CD4-positive, alpha-beta memory T cell (primary cell): Measurements from ENCODE around the gene NSMF. TPM values are rescaled to one million over a fixed set of nuclear protein-coding genes. Genes with fewer than 3 reads are reported as not detected.
"Not testable (repeated sequence)": the region's sequence is repeated elsewhere in the genome, so short reads cannot be mapped to it uniquely, and the experiment has no call there.

Experiments used
- CTCF ChIA-PET: fragments of 350-600 bp; sonication (Branson Sonifier 250); formaldehyde crosslinking; loops from one replicate; lab custom pipeline; 2021; ENCODE audit warnings: inconsistent platforms; ENCODE audit not compliant: partially characterized antibody; lab: Charles Lee
- POLR2A ChIA-PET: fragments of 350-600 bp; sonication (Branson Sonifier 250); formaldehyde crosslinking; loops from one replicate; lab custom pipeline; 2021; ENCODE audit not compliant: partially characterized antibody; lab: Charles Lee
- DNase-seq, 5 donors: peaks; one replicate each; pipeline versions ENCODE4 v3.0.0 to v3.0.0-alpha.2; 2020 to 2022; ENCODE audit warnings: mixed read lengths in 1 of 5
- H3K27ac ChIP-seq: one replicate; pipeline ENCODE4 v1.7.0; 2013; ENCODE audit warnings: low read depth, low read length
- H3K27me3 ChIP-seq: 2 replicates; pipeline ENCODE4 v1.7.0; 2013; ENCODE audit warnings: mild to moderate bottlenecking, low read length, moderate library complexity; ENCODE audit not compliant: insufficient read depth
- H3K36me3 ChIP-seq: 2 replicates; pipeline ENCODE4 v1.7.0; 2013; ENCODE audit warnings: mild to moderate bottlenecking, low read length, moderate library complexity; ENCODE audit not compliant: insufficient read depth
- H3K4me1 ChIP-seq: 2 replicates; pipeline ENCODE4 v1.7.0; 2013; ENCODE audit warnings: mild to moderate bottlenecking, low read length, moderate library complexity; ENCODE audit not compliant: insufficient read depth
- H3K4me3 ChIP-seq, 2 donors: one replicate each; pipeline ENCODE4 v1.7.0; 2013; ENCODE audit warnings: low read length in 2 of 2, mild to moderate bottlenecking in 1 of 2
- H3K9me3 ChIP-seq, 2 donors: one replicate each; pipeline ENCODE4 v1.7.0; 2013; ENCODE audit warnings: low read length in 2 of 2, control low read depth in 1 of 2; ENCODE audit not compliant: control insufficient read depth in 1 of 2
- H3K27ac Mint-ChIP-seq, 7 donors: one replicate each; pipeline ENCODE4 v1.8.0; 2020 to 2021; ENCODE audit warnings: mixed read lengths in 7 of 7, mild to moderate bottlenecking in 6 of 7, inconsistent platforms in 3 of 7, moderate library complexity in 3 of 7
- H3K27me3 Mint-ChIP-seq, 2 donors: one replicate each; pipeline ENCODE4 v1.8.0; 2020 to 2021; ENCODE audit warnings: mixed read lengths in 2 of 2
- H3K36me3 Mint-ChIP-seq, 2 donors: one replicate each; pipeline ENCODE4 v1.8.0; 2020 to 2021; ENCODE audit warnings: mixed read lengths in 2 of 2, inconsistent platforms in 1 of 2, mild to moderate bottlenecking in 1 of 2
- H3K4me1 Mint-ChIP-seq, 4 donors: one replicate each; pipeline ENCODE4 v1.8.0; 2020 to 2021; ENCODE audit warnings: mixed read lengths in 4 of 4, mild to moderate bottlenecking in 1 of 4
- H3K4me3 Mint-ChIP-seq, 8 donors: one replicate each; pipeline ENCODE4 v1.8.0; 2020 to 2021; ENCODE audit warnings: mixed read lengths in 8 of 8, mild to moderate bottlenecking in 7 of 8, moderate library complexity in 6 of 8, inconsistent platforms in 3 of 8
- H3K9me3 Mint-ChIP-seq, 8 donors: one replicate each; pipeline ENCODE4 v1.8.0; 2020 to 2021; ENCODE audit warnings: mixed read lengths in 8 of 8, mild to moderate bottlenecking in 5 of 8, inconsistent platforms in 3 of 8, moderate library complexity in 1 of 8
- intact Hi-C: fragments of 100-400 bp; cut with micrococcal nuclease; formaldehyde crosslinking; loops from one replicate; pipeline ENCODE4 v1.15.1; 2023
- polyA plus RNA-seq, 2 donors: library from polyadenylated mRNA; unstranded; fragments of 300-500 nt; fragmentation: Illumina TruSeq; gene quantifications; one replicate each; pipeline ENCODE4 v1.2.3, GENCODE V29; 2021
- total RNA-seq, 2 experiments: library from RNA; stranded (reverse); gene quantifications; one replicate each; pipeline ENCODE4 v1.2.3, GENCODE V29; 2021

Gene NSMF
- total and polyA plus RNA-seq, 4 experiments from 2014 or later: 3.8 to 20.9 (median 14.4) TPM

DNA sequence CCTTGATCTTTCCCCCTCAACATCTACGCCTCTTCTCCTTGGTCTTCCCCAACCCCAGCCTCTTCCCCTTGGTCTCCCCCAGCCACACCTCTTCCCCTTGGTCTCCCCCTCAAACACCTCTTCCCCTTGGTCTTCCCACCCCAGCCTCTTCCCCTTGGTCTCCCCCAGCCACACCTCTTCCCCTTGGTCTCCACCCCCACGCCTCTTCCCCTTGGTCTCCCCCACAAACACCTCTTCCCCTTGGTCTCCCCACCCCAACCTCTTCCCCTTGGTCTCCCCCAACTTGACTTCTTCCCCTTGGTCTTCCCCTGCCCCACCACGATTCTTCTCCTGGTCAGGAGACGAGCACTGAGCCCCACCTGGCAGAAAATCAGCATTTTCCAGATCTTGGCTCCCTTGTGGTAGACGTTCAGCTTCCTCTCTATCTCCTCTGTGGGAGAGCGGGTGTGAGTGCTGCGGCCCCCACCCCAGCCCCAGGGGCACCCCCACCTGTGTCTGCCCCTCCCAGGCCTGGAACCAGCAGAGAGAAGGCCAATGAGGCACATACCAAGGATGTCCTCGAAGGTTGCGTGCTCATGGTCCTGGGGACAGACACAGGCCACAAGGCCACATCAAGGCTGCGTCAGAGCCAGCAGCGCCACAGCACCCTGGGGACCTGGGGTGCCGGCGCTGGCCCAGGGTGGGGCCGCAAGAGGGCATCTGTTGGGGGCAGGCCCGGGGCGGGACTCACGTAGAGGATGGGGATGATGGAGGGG, 7.0 kb downstream of the NSMF start:
- H3K27ac Mint-ChIP-seq: peak overlapping the region in 5 of 7 donors; percentile 64 to 85 (median 68)
- ChIA-PET CTCF (no interaction called here), POLR2A (interaction anchor here (0.7 kb wide), 1 partner anchor 24 kb away, joined by 3 read pairs; no protein-coding TSS in a partner anchor)
- H3K9me3 Mint-ChIP-seq: peaks cover 0 to 4% (median 0%) of the 10 kb centered on the region in 8 donors
- Histone ChIP-seq H3K27me3 (no peaks in the 10 kb centered on the region), H3K27ac (no peak overlapping the region), H3K4me3 (no peak overlapping the region), H3K9me3 (no peaks in the 10 kb centered on the region), H3K36me3 (no peaks in the 10 kb centered on the region), H3K4me1 (peaks cover 50% of the 10 kb centered on the region)
- no peaks in the 10 kb centered on the region for H3K27me3 Mint-ChIP-seq
- intact Hi-C loops: no loop called here
- peaks cover 9 to 52% (median 25%) of the 10 kb centered on the region in 4 donors for H3K4me1 Mint-ChIP-seq
- peaks cover 0 to 4% of the 10 kb centered on the region in 2 donors for H3K36me3 Mint-ChIP-seq
- H3K4me3 Mint-ChIP-seq: peak overlapping the region in 7 of 8 donors; percentile 31 to 75 (median 64)
- DNase-seq: peak in 1 of 5 donors; percentile 25

DNA sequence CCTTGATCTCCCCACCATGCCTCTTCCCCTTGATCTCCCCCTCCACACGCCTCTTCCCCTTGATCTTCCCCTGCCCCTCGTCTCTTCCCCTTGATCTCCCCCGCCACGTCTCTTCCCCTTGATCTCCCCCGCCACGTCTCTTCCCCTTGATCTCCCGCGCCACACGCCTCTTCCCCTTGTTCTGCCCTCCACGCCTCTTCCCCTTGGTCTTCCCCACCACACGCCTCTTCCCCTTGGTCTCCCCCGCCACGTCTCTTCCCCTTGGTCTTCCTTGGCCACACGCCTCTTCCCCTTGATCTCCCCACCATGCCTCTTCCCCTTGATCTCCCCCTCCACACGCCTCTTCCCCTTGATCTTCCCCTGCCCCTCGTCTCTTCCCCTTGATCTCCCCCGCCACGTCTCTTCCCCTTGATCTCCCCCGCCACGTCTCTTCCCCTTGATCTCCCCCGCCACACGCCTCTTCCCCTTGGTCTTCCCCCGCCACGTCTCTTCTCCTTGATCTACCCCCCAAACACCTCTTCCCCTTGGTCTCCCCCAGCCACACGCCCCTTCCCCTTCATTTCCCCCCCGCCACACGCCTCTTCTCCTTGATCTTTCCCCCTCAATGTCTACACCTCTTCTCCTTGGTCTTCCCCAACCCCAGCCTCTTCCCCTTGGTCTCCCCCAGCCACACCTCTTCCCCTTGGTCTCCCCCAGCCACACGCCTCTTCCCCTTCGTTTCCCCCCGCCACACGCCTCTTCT, 7.7 kb downstream of the NSMF start:
- H3K27ac ChIP-seq, H3K36me3 ChIP-seq, H3K27me3 Mint-ChIP-seq, POLR2A ChIA-PET, intact Hi-C loops, H3K4me3 ChIP-seq, H3K36me3 Mint-ChIP-seq, H3K27me3 ChIP-seq, H3K9me3 ChIP-seq, DNase-seq, H3K9me3 Mint-ChIP-seq, CTCF ChIA-PET: not testable (repeated sequence)
- Mint-ChIP-seq H3K4me3 (peak overlapping the region in 6 of 8 donors; percentile 31 to 82 (median 70)), H3K27ac (peak overlapping the region in 4 of 7 donors; percentile 82 to 96 (median 87)), H3K4me1 (peaks cover 9 to 58% (median 27%) of the 10 kb centered on the region in 4 donors)
- H3K4me1 ChIP-seq: peaks cover 50% of the 10 kb centered on the region

DNA sequence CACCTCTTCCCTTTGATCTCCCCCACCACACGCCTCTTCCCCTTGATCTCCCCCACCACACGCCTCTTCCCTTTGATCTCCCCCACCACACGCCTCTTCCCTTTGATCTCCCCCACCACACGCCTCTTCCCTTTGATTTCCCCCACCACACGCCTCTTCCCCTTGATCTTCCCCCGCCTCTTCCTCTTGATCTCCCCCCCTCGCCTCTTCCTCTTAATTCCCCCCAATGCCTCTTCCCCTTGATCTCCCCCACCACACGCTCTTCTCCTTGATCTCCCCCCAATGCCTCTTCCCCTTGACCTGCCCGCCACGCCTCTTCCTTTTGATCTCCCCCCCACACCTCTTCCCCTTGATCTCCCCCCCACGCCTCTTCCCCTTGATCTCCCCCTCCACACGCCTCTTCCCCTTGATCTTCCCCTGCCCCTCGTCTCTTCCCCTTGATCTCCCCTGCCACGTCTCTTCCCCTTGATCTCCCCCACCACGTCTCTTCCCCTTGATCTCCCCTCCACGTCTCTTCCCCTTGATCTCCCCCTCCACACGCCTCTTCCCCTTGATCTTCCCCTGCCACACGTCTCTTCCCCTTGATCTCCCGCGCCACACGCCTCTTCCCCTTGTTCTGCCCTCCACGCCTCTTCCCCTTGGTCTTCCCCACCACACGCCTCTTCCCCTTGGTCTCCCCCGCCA, 8.5 kb downstream of the NSMF start:
- H3K27me3 ChIP-seq, intact Hi-C loops, H3K4me3 ChIP-seq, H3K27me3 Mint-ChIP-seq, H3K36me3 Mint-ChIP-seq, H3K9me3 ChIP-seq, H3K36me3 ChIP-seq, H3K9me3 Mint-ChIP-seq, H3K27ac ChIP-seq: not testable (repeated sequence)
- CTCF ChIA-PET: interaction anchor here (0.5 kb wide), 1 partner anchor 618 kb away, joined by 3 read pairs; no protein-coding TSS in a partner anchor
- POLR2A ChIA-PET: interaction anchor here (1.2 to 1.4 kb wide), 2 partner anchors 9 to 28 kb away, joined by 5 to 6 read pairs; partner anchors contain the start of genes EXD3, NOXA1 and NSMF
- peaks cover 9 to 57% (median 25%) of the 10 kb centered on the region in 4 donors for H3K4me1 Mint-ChIP-seq
- H3K4me3 Mint-ChIP-seq: peak overlapping the region in 6 of 8 donors; percentile 25 to 82 (median 74)
- DNase-seq: peak; percentile 46 to 64 (median 48)
- peak overlapping the region in 6 of 7 donors; percentile 82 to 96 (median 91) for H3K27ac Mint-ChIP-seq
- H3K4me1 ChIP-seq: peaks cover 55% of the 10 kb centered on the region

DNA sequence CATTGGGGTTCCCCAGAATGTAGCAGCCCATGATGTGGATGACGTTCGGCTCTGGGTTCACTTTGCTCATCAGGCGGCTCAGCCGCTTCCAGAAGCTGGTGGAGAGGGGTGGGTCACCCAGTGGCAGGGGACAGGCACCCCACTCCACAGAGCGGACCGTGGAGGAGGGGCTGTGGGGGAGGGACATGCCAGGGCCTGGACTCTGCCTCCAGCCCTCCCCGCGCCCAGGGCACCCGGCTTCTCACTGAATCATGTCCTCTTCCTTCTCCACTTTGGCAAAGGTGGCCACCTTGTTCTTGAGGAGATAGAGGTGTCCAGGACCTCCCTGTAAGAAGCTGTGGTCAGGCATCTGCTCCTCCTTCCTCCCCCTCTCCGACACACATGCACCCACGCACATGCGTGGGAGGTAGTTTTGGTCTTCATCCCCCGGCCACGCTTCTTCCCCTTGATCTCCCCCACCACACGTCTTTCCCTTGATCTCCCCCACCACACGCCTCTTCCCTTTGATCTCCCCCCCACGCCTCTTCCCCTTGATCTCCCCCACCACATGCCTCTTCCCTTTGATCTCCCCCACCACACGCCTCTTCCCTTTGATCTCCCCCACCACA, 9.1 kb downstream of the NSMF start:
- intact Hi-C loops: no loop called here
- H3K4me3 Mint-ChIP-seq: peak overlapping the region in 5 of 8 donors; percentile 25 to 61 (median 40)
- CTCF ChIA-PET: interaction anchor here (0.5 kb wide), 1 partner anchor 617 kb away, joined by 3 read pairs; no protein-coding TSS in a partner anchor

DNA sequence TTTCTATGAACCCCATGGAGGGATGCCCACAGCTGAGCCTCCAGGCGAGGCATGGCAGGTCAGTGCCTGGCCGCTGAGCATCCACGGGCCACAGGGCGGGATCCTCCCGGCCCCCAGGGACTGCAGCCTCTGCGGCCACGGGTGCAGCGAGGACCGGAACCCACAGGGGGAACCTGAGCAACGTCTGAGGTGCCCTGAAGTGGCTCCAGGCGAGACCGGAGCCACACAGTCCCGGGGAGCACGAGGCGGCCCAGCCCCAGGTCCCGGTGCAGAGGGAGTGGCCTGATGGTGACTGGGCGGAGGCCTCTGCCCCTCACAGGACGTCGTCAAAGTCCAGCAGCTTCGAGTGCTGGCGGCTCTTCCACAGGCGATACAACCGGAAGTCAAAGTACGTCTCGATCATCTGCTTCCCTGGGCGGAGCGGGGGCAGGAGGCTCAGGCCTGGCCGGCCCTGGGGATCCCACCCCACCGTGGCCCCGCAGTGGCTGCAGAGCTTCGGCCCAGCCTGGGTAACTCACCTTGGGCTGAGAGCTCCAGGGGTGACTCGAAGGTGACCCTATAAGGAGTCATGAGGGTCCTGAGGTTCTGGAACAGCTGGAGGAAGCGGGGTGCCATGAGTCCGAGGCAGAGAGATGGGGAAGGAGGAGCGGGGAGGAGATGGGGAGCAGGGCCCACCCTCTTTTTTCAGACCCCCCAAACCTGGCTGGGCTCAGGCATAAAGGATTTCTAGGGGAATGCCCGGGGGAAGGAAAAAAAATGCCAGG, 9.9 kb downstream of the NSMF start:
- peaks cover 0 to 6% (median 0%) of the 10 kb centered on the region in 8 donors for H3K9me3 Mint-ChIP-seq
- Histone ChIP-seq H3K27ac (no peak overlapping the region), H3K9me3 (no peaks in the 10 kb centered on the region), H3K36me3 (no peaks in the 10 kb centered on the region), H3K27me3 (no peaks in the 10 kb centered on the region), H3K4me3 (no peak overlapping the region), H3K4me1 (peaks cover 55% of the 10 kb centered on the region)
- DNase-seq: peak in 1 of 5 donors; percentile 32
- CTCF ChIA-PET: no interaction called here
- H3K36me3 Mint-ChIP-seq: no peaks in the 10 kb centered on the region
- H3K27ac Mint-ChIP-seq: peak overlapping the region in 3 of 7 donors; percentile 22 to 91 (median 70)
- H3K4me3 Mint-ChIP-seq: peak overlapping the region in 1 of 8 donors; percentile 61
- POLR2A ChIA-PET: interaction anchor here (1.2 to 1.4 kb wide), 2 partner anchors 10 to 26 kb away, joined by 5 to 6 read pairs; partner anchors contain the start of genes EXD3, NOXA1 and NSMF
- H3K27me3 Mint-ChIP-seq: no peaks in the 10 kb centered on the region
- intact Hi-C loops: no loop called here
- peaks cover 12 to 55% (median 28%) of the 10 kb centered on the region in 4 donors for H3K4me1 Mint-ChIP-seq

More for the DNA sequence above, 9.1 kb downstream of the NSMF start:
- no peaks in the 10 kb centered on the region for H3K27me3 Mint-ChIP-seq
- peaks cover 60% of the 10 kb centered on the region for H3K4me1 ChIP-seq
- H3K4me3 ChIP-seq: no peak overlapping the region
- H3K4me1 Mint-ChIP-seq: peaks cover 12 to 61% (median 29%) of the 10 kb centered on the region in 4 donors
- DNase-seq: peak; percentile 57 to 74 (median 58)
- no peaks in the 10 kb centered on the region for H3K36me3 Mint-ChIP-seq
- no peaks in the 10 kb centered on the region for H3K27me3 ChIP-seq
- H3K27ac ChIP-seq: no peak overlapping the region
- H3K9me3 Mint-ChIP-seq: peaks cover 0 to 6% (median 0%) of the 10 kb centered on the region in 8 donors
- POLR2A ChIA-PET: interaction anchor here (1.2 to 1.4 kb wide), 2 partner anchors 9 to 27 kb away, joined by 5 to 6 read pairs; partner anchors contain the start of genes EXD3, NOXA1 and NSMF
- H3K27ac Mint-ChIP-seq: peak overlapping the region; percentile 78 to 95 (median 88)
- H3K36me3 ChIP-seq: no peaks in the 10 kb centered on the region
- H3K9me3 ChIP-seq: no peaks in the 10 kb centered on the region

DNA sequence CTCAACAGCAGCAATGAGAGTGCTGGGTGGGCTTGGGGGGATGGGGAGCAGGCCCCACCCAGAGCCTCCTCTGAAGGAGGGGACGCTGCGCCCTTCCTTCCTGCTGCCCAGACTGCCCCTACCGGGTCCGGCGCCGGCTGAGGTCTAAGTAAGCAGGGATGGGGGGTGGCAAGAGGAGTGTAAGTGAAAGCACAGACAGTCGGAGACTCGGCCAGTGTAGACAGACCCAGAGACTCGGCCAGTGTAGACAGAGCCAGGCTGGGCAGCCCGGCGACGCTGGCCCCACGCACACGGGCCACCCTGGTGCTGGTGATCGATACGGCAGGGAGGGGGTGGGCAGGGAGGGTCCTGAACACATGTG, 10.6 kb downstream of the NSMF start:
- no peak for DNase-seq
- H3K4me3 ChIP-seq: no peak overlapping the region
- Mint-ChIP-seq H3K9me3 (peaks cover 0 to 6% (median 0%) of the 10 kb centered on the region in 8 donors), H3K27me3 (peaks cover 0 to under 1% of the 10 kb centered on the region in 2 donors), H3K36me3 (no peaks in the 10 kb centered on the region), H3K4me1 (peaks cover 12 to 53% (median 27%) of the 10 kb centered on the region in 4 donors), H3K4me3 (no peak overlapping the region), H3K27ac (peak overlapping the region in 2 of 7 donors; percentile 69 to 91)
- H3K36me3 ChIP-seq: no peaks in the 10 kb centered on the region
- ChIA-PET POLR2A (interaction anchor here (1.1 kb wide), 1 partner anchor 26 kb away, joined by 3 read pairs; the partner anchor contains the start of genes EXD3 and NOXA1), CTCF (no interaction called here)
- no peaks in the 10 kb centered on the region for H3K9me3 ChIP-seq
- intact Hi-C loops: no loop called here
- peaks cover 51% of the 10 kb centered on the region for H3K4me1 ChIP-seq
- H3K27ac ChIP-seq: no peak overlapping the region
- H3K27me3 ChIP-seq: no peaks in the 10 kb centered on the region
